ENCODE results near the gene ZNF473. TPM values are rescaled to one million over a fixed set of nuclear protein-coding genes. Genes with fewer than 3 reads are reported as not detected.

The ZNF473 gene
- total and polyA plus RNA-seq, 2 of the 13 experiments (the other 11 are each of a cell fraction or from before 2014, with no cell fraction given), result 5.8 to 11.9 TPM

GRCh38 chr19:49984491-49984890 lies 41.3 kb upstream of the ZNF473 start (continued):
- no peak for TF ChIP-seq CREBL2 (CRISPR knock-in tag; IDR thresholded peaks at IDR 0.05; ENCODE audit: borderline replicate concordance)
- no peak for TF ChIP-seq ZNF83 (CRISPR knock-in tag; IDR thresholded peaks at IDR 0.05; ENCODE audit: borderline replicate concordance)
- TF ChIP-seq SNAI1 (CRISPR knock-in tag; IDR thresholded peaks at IDR 0.05; ENCODE audit: borderline replicate concordance), result no peak
- TF ChIP-seq SKIL (CRISPR knock-in tag; IDR thresholded peaks at IDR 0.05; ENCODE audit: borderline replicate concordance), result no peak
- TF ChIP-seq ZNF414 (CRISPR knock-in tag; IDR thresholded peaks at IDR 0.05), result no peak

- DNase-seq (ENCODE audit: low spot score) (no peak), FAIRE-seq (no peak), ATAC-seq (no peak)
- in situ Hi-C loops (cut with HindIII; ENCODE audit: extremely low pct_ligation_motif_present, low pct_unique_long_range_greater_than_20kb), result no loop called here
- Histone ChIP-seq H3K9me3 (ENCODE audit: low read length) (no peaks in the 10 kb centered on the region), H3K4me3 (replicated peaks in 1 of 3; ENCODE audit: insufficient read depth in 1 of 3, low read depth in 2 of 3, low read length in 3 of 3) (no peak overlapping the region), H3K79me2 (ENCODE audit: insufficient read depth, low read length) (no peaks in the 10 kb centered on the region), H3K4me2 (ENCODE audit: low read depth, low read length) (no peak overlapping the region), H4K20me1 (ENCODE audit: insufficient read depth, low read length) (peaks cover 20% of the 10 kb centered on the region; the same call in 1 of the 2 replicates), H3K4me1 (ENCODE audit: insufficient read depth, low read length) (no peaks in the 10 kb centered on the region), H3K27ac (ENCODE audit: extremely low read length, insufficient read depth, low read length) (no peak overlapping the region), H2AFZ (ENCODE audit: low read length) (no peak overlapping the region), H3K36me3 (replicated peaks in 1 of 2; ENCODE audit: control insufficient read depth in 1 of 2, insufficient read depth in 2 of 2, low read length in 2 of 2) (peaks cover 1 to 3% of the 10 kb centered on the region in 2 experiments; a peak in 1 of 5 replicates), H3K27me3 (ENCODE audit: control insufficient read depth in 1 of 2, insufficient read depth in 2 of 2, low read length in 2 of 2) (no peaks in the 10 kb centered on the region), H3K9ac (ENCODE audit: insufficient read depth, low read depth, low read length) (no peak overlapping the region)
- CTCF ChIA-PET (ENCODE audit: low intra/inter-chr PET ratio, low total read pairs), result no interaction called here
- intact Hi-C loops (cut with micrococcal nuclease; ENCODE audit: unreplicated experiment), result no loop called here
- 92% methylated on average over 3 of the region's 3 CpGs for WGBS (ENCODE audit: low lambda C conversion rate)
- POLR2A ChIA-PET, result no interaction called here
- BruUV-seq (replicated peaks), result no TSS peak
- TF ChIP-seq ZKSCAN5 (CRISPR knock-in tag; IDR thresholded peaks at IDR 0.05) (no peak), ZNF891 (CRISPR knock-in tag; IDR thresholded peaks at IDR 0.05) (no peak), ATAD3A (CRISPR knock-in tag; IDR thresholded peaks at IDR 0.05) (no peak), TCF7L2 (IDR thresholded peaks at IDR 0.05; ENCODE audit: low read depth, low read length) (no peak), PITX1 (CRISPR knock-in tag; IDR thresholded peaks at IDR 0.05) (no peak), ZNF34 (CRISPR knock-in tag; IDR thresholded peaks at IDR 0.05; ENCODE audit: borderline replicate concordance) (no peak), ONECUT2 (CRISPR knock-in tag; IDR thresholded peaks at IDR 0.05) (no peak), ZNF33B (CRISPR knock-in tag; IDR thresholded peaks at IDR 0.05) (no peak), AKNA (CRISPR knock-in tag; IDR thresholded peaks at IDR 0.05; ENCODE audit: borderline replicate concordance) (no peak)
Measured at GRCh38 chr19:49985871-49986270, 39.9 kb upstream of the ZNF473 start.
